B cell (primary cell): ENCODE measurements around the gene FGFR3. TPM values are rescaled to one million over a fixed set of nuclear protein-coding genes. Genes with fewer than 3 reads are reported as not detected.

ENCODE experiments used
- ATAC-seq: fragments of 200-7000 bp; cut with Tn5 transposase; one replicate; pipeline ENCODE4 v1.10.0; 2021; ENCODE audit warnings: low read depth, mild to moderate bottlenecking, moderate number of reproducible peaks, moderate library complexity
- CTCF ChIA-PET: fragments of 350-600 bp; sonication (Branson Sonifier 250); formaldehyde crosslinking; loops from one replicate; lab custom pipeline; 2021; ENCODE audit warnings: antibody characterized with exemption, inconsistent platforms; lab: Charles Lee
- POLR2A ChIA-PET: fragments of 350-600 bp; sonication (Branson Sonifier 250); formaldehyde crosslinking; loops from one replicate; lab custom pipeline; 2021; ENCODE audit warnings: antibody characterized with exemption; lab: Charles Lee
- DNase-seq: peaks from one replicate; pipeline ENCODE4 v3.0.0; 2013
- H2AFZ ChIP-seq: 2 replicates; pipeline ENCODE4 v1.6.1; 2012; ENCODE audit warnings: mild to moderate bottlenecking, low read depth, low read length; ENCODE audit not compliant: insufficient read depth, poor library complexity, severe bottlenecking
- H3K27ac ChIP-seq, 2 donors: 1 replicate in 1 of 2; 2 replicates in 1 of 2; pipeline ENCODE4 v1.5.1; 2012 to 2013; ENCODE audit warnings: low read length in 2 of 2, mild to moderate bottlenecking in 2 of 2, moderate library complexity in 1 of 2
- H3K27me3 ChIP-seq, 4 experiments: fragments of 200-600 bp in 1 of 4; sonication (generic) in 1 of 4; replicated peaks in 1 of 4; 1 replicate in 2 of 4; 2 replicates in 2 of 4; pipeline versions ENCODE4 v1.6.1 to v1.7.0; 2013 to 2016; ENCODE audit warnings: low read length in 3 of 4, mild to moderate bottlenecking in 2 of 4, mixed read lengths in 1 of 4, moderate library complexity in 1 of 4; ENCODE audit not compliant: insufficient read depth in 4 of 4, control insufficient read depth in 3 of 4; ENCODE audit errors: control extremely low read depth in 1 of 4
- H3K36me3 ChIP-seq, 2 experiments: replicated peaks in 1 of 2; 1 replicate in 1 of 2; 2 replicates in 1 of 2; pipeline versions ENCODE4 v1.6.1 to v1.7.1; 2013; ENCODE audit warnings: low read length in 1 of 2; ENCODE audit not compliant: insufficient read depth in 2 of 2, control insufficient read depth in 1 of 2; ENCODE audit errors: control extremely low read depth in 1 of 2, extremely low read depth in 1 of 2
- H3K4me1 ChIP-seq, 2 donors: fragments of 200-600 bp in 1 of 2; sonication (generic) in 1 of 2; 1 replicate in 1 of 2; 2 replicates in 1 of 2; pipeline versions ENCODE4 v1.5.1 to v1.6.1; 2013 to 2017; ENCODE audit warnings: low read length in 2 of 2; ENCODE audit not compliant: control insufficient read depth in 2 of 2, insufficient read depth in 2 of 2
- H3K4me2 ChIP-seq: replicated peaks from 2 replicates; pipeline ENCODE3; 2012; ENCODE audit warnings: mild to moderate bottlenecking, low read depth, low read length; ENCODE audit not compliant: poor library complexity, severe bottlenecking
- H3K4me3 ChIP-seq, 5 experiments: fragments of 200-600 bp in 1 of 5; sonication (generic) in 1 of 5; 1 replicate in 3 of 5; 2 replicates in 2 of 5; pipeline versions ENCODE4 v1.5.1 to v1.7.0; 2011 to 2016; ENCODE audit warnings: low read length in 4 of 5, mild to moderate bottlenecking in 4 of 5, low read depth in 2 of 5, control low read depth in 1 of 5, moderate library complexity in 1 of 5; ENCODE audit not compliant: insufficient read depth in 1 of 5; ENCODE audit errors: control extremely low read depth in 1 of 5, extremely low read depth in 1 of 5
- H3K79me2 ChIP-seq: fragments of 200-600 bp; sonication (generic); one replicate; pipeline ENCODE4 v1.6.0; 2016; ENCODE audit warnings: low read length; ENCODE audit not compliant: control insufficient read depth, insufficient read depth
- H3K9ac ChIP-seq: fragments of 200-600 bp; sonication (generic); 2 replicates; pipeline ENCODE4 v1.6.1; 2017; ENCODE audit warnings: mild to moderate bottlenecking, low read length, moderate library complexity
- H3K9me3 ChIP-seq, 3 donors: one replicate each; pipeline versions ENCODE4 v1.6.1 to v1.7.1; 2013; ENCODE audit warnings: low read length in 2 of 3; ENCODE audit not compliant: control insufficient read depth in 2 of 3, insufficient read depth in 1 of 3; ENCODE audit errors: control extremely low read depth in 1 of 3
- H4K20me1 ChIP-seq: 2 replicates; pipeline ENCODE4 v1.6.0; 2012; ENCODE audit warnings: mild to moderate bottlenecking, low read length; ENCODE audit not compliant: insufficient read depth, control insufficient read depth, poor library complexity, severe bottlenecking
- H3K27ac Mint-ChIP-seq: one replicate; pipeline ENCODE4 v1.8.0; 2021; ENCODE audit warnings: mixed read lengths
- H3K27me3 Mint-ChIP-seq: one replicate; pipeline ENCODE4 v1.8.0; 2021; ENCODE audit warnings: mixed read lengths
- H3K4me1 Mint-ChIP-seq: one replicate; pipeline ENCODE4 v1.8.0; 2021; ENCODE audit warnings: mixed read lengths
- H3K4me3 Mint-ChIP-seq: one replicate; pipeline ENCODE4 v1.8.0; 2021; ENCODE audit warnings: mixed read lengths
- H3K9me3 Mint-ChIP-seq: one replicate; pipeline ENCODE4 v1.8.0; 2022; ENCODE audit warnings: mixed read lengths; ENCODE audit not compliant: insufficient read depth
- EZH2 ChIP-seq: IDR thresholded peaks from 2 replicates; pipeline ENCODE4 v1.6.1; 2012; ENCODE audit warnings: borderline replicate concordance, low read depth, mild to moderate bottlenecking, moderate library complexity, low read length; ENCODE audit not compliant: insufficient read depth, poor library complexity, severe bottlenecking
- WGBS: methylation state at CpG from one replicate; pipeline ENCODE4 v1.1.5; 2013; ENCODE audit warnings: missing lambda C conversion rate; ENCODE audit not compliant: insufficient coverage; 5-methylcytosine and 5-hydroxymethylcytosine counted together
- intact Hi-C: fragments of 100-400 bp; cut with micrococcal nuclease; formaldehyde crosslinking; loops from one replicate; pipeline ENCODE4 v1.10.0; 2022
- polyA plus RNA-seq: library from polyadenylated mRNA; depleted of rRNA; stranded (reverse); fragments of >200 nt; gene quantifications from 2 replicates; pipeline ENCODE4 v1.2.3, GENCODE V29; 2012
- total RNA-seq, 2 donors: library from RNA; stranded (reverse); fragments of 120-200 nt in 1 of 2; gene quantifications; 1 replicate in 1 of 2; 2 replicates in 1 of 2; pipeline versions ENCODE4 v1.2.3 to v1.2.4, GENCODE V29; 2013 to 2022
- TF ChIP-seq, protein P1 (sequence below): fragments of 200-600 bp; IDR thresholded peaks from one replicate; pipeline ENCODE4 v1.8.0; 2022; ENCODE audit warnings: antibody characterized with exemption, mild to moderate bottlenecking

The FGFR3 gene
- total and polyA plus RNA-seq, 2 donors (not counting 1 experiment from before 2014, with no cell fraction given) = not detected

DNA sequence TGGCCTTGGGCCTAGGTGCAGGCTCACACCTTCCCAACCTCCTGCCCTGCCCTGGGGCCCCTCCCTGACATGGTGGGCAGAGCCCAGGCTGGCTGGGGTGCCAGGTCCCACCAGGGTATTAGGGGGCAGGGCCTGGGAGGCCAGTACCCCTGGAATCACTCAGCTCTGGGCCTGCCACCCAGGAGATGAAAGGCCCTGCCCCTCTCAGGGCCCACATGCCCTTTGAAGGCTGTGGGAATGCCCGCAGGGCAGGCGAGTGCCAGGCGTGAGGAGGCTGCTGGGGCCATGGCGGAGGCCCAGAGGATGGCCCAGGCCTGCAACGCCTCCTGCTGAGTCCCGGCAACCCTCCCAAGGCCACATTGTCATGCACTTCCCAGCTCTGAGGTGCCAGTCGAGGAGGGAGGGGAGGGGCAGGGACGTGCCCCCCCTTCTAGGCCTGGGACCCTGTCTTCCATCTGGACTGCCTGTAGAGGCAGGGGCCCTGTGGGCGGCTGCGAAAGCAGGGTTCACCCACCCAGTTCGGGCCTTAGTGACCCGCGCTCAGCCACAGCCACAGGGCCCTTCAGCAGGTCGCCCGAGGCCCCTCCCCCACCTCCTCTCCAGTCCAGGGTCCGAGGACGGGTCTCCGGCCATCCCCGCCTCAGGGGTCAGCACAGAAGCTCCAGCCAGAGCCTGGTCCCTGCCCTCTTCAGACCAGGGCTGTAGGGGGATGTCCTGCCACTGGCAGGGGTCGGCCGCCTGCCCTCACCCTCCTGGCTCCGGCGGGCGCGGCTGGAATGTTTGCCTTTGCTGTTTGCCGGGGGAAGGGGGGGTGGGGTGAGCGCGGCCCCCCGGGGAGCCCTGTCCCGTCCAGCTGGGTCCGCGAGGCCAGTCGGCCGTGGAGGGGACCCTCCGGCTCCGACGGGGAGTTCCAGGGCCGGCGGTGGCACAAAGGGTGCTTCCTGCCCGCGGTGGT lies 26.7 kb upstream of the FGFR3 start:
- Histone ChIP-seq H3K27me3 (peaks cover 0 to 53% (median 8%) of the 10 kb centered on the region in 4 experiments), H2AFZ (no peak overlapping the region), H3K36me3 (no peaks in the 10 kb centered on the region), H3K9ac (no peak overlapping the region), H3K4me1 (peaks cover 24 to 28% of the 10 kb centered on the region in 2 donors), H3K27ac (no peak overlapping the region), H3K4me2 (peak overlapping the region; percentile 74), H3K4me3 (peak overlapping the region in 2 of 5 experiments; percentile 29 to 38), H4K20me1 (no peaks in the 10 kb centered on the region), H3K79me2 (no peaks in the 10 kb centered on the region), H3K9me3 (no peaks in the 10 kb centered on the region)
- H3K9me3 Mint-ChIP-seq = no peaks in the 10 kb centered on the region
- peak overlapping the region; percentile 51 for H3K4me3 Mint-ChIP-seq
- CTCF ChIA-PET = interaction anchor here (1.6 kb wide), 1 partner anchor 19 kb away, joined by 3 read pairs; no protein-coding TSS in a partner anchor
- DNase-seq (no peak), ATAC-seq (no peak)
- POLR2A ChIA-PET = no interaction called here
- H3K4me1 Mint-ChIP-seq = peaks cover 19% of the 10 kb centered on the region
- no peak overlapping the region for H3K27ac Mint-ChIP-seq
- peaks cover 14% of the 10 kb centered on the region for H3K27me3 Mint-ChIP-seq
- WGBS = 62% methylated on average over 41 of the region's 41 CpGs
- TF ChIP-seq, protein P1, sequence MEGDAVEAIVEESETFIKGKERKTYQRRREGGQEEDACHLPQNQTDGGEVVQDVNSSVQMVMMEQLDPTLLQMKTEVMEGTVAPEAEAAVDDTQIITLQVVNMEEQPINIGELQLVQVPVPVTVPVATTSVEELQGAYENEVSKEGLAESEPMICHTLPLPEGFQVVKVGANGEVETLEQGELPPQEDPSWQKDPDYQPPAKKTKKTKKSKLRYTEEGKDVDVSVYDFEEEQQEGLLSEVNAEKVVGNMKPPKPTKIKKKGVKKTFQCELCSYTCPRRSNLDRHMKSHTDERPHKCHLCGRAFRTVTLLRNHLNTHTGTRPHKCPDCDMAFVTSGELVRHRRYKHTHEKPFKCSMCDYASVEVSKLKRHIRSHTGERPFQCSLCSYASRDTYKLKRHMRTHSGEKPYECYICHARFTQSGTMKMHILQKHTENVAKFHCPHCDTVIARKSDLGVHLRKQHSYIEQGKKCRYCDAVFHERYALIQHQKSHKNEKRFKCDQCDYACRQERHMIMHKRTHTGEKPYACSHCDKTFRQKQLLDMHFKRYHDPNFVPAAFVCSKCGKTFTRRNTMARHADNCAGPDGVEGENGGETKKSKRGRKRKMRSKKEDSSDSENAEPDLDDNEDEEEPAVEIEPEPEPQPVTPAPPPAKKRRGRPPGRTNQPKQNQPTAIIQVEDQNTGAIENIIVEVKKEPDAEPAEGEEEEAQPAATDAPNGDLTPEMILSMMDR = no peak
- no peak for TF ChIP-seq EZH2
- intact Hi-C loops = loop anchor here (2.0 kb wide), 1 partner anchor 26 kb away; the partner anchor contains the start of gene FGFR3
